ENCODE measurements around the gene TAF1D.

Gene TAF1D

DNA sequence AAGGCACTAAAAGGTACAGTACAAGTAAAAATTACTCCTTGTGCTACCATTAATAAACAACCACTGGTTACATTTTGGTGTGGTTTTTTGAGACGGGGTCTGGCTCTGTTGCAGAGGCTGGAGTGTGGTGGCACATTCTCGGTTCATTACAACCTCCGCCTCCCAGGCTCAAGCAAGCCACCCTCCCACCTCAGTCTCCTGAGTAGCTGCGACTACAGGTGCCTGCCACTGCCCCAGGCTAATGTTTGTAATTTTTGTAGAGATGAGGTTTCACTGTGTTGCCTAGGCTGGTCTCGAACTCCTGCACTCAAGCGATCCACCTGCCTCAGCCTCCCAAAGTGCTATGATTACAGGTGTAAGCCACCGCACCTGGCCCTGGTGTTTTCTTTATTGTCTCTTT, 20.8 kb downstream of the TAF1D start:
- no peak for DNase-seq (ENCODE audit: low spot score)

DNA sequence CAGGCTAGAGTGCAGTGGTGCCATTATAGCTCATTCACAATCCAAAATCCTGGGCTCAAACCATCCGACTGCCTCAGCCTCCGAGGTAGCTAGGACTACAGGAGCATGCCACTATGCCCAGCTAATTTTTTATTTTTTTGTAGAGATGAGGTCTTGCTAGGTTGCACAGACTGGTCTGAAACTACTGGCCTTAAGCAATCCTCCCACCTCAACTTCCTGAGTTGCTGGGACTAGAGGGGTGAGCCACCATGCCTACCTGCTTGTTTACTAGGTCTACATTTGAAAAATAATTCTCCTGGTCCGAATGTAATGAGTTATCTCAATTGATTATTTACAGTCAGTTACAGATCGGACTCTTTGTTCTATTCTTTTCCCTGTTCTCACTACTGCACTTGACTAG, 22.0 kb downstream of the TAF1D start:
- DNase-seq (ENCODE audit: low spot score) = no peak

DNA sequence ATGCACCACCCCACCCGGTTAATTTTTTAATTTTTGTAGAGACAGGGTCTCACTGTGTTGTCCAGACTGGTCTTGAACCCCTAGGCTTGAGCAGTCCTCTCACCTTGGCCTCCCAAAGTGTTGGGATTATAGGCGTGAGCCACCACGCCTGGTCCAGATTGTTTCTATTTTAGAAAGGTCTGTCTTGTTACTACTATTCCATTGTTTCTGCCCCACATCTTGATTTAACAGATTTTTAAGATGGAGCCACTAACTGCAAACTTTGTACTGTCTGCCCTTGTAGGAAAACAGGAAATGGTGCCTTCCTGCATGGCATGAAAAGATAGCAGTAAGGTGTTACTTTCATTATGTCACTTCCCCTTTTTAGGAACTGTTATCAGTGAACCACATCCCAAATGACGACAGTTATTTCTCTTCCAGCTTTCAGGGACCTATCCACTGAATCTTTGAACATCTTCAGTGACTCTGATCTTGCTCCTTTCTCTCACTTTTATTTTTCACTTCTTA, 23.2 kb downstream of the TAF1D start:
- no peak for DNase-seq (ENCODE audit: low spot score)

DNA sequence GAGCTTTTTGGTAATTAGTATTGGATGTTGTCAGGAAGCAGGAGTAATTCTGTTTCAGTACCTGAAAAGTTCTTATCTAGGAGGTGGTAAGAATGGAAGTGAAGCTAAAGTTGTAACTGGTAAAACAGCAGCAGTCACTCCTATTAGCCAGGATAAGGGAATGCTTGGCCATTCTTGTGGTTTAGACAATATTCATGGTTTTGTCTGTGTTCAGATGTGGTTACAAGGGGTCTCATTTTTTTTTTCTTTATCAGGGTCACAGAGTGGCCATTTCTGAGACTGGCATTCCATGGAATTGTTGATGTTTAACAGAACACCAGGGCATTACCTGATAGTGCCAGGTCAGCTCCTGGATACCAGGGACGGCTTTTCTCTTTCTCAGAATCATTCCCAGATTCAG, 23.8 kb downstream of the TAF1D start:
- no peak for DNase-seq (ENCODE audit: low spot score)

DNA sequence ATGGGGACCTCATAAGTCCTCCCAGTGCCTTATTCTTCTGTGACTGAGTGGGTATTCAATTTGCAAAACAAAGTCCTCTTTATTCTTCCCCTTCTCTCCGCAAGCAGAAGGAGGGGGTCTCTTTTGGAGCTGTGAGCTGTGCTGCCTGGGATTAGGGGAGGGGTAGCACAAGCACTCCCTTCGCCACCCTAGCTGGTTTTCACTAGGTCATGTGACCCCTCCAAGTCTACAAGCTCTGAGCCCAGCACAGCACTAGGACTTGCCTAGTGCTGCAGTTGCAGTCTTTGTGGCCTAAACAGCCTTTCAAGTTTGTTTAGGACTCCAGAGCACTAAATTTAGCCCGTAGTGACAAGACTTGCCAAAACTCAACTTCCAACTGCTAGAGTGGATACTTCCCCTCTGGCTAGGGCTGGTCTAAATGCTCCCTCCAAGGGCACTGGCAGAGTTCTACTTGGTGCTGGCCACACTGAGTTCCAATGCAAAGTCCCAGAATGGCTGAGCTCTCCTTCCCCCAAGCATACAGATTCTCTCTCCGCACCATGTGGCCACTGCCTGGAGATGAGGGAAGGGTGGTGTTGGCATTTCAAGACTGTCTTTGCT, 25.4 kb downstream of the TAF1D start:
- no peak for DNase-seq (ENCODE audit: low spot score)

DNA sequence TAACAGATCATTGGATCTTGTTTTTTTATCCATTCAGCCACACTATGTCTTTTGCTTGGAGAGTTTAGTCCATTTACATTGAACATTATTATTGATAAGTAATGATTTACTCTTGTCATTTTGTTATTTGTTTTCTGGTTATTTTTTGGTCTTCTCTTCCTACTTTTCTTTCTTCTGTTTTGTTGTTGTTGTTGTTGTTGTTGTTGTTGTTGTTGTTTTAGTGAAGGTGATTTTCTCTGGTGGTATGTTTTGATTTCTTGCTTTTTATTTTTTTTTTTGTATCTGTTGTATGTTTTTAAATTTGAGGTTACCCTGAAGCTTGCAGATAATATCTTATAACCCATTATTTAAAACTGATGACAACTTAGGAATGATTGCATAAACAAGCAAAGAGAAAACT, 28.6 kb downstream of the TAF1D start:
- DNase-seq (ENCODE audit: low spot score) = no peak

DNA sequence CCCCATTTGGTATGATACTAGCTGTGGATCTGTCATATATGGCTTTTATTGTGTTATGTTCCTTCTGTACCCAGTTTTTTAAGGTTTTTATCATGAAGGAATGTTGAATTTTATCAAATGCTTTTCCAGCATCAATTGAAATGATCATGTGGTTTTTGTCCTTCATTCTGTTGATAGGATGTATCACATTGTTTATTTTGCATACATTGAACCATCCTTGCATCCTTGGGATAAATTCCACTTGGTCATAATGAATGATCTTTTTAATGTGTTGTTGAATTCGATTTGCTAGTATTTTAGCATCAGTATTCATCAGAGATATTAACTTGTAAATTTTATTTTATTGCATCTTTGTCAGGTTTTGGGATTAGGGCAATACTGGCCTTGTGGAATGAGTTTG, 31.1 kb downstream of the TAF1D start:
- DNase-seq (ENCODE audit: low spot score) = no peak

DNA sequence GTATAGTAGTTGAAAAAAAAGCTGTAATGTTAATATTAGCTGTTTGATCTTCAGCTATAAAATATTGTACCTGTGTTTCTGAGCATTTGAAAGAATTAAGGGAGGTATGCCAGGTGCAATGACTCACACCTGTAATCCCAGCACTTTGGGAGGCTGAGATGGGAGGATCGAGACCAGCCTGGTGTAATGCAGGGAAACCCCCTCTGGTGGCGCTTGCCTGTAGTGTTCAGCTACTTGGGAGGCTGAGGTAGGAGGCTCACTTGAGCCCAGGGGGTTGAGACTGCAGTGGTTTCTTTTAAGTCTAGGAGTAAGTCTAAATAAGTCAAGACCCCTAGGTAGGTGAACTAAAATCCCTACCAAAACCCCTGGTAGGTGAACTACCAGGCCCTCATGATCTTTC, 37.1 kb downstream of the TAF1D start:
- no peak for DNase-seq (ENCODE audit: low spot score)

DNA sequence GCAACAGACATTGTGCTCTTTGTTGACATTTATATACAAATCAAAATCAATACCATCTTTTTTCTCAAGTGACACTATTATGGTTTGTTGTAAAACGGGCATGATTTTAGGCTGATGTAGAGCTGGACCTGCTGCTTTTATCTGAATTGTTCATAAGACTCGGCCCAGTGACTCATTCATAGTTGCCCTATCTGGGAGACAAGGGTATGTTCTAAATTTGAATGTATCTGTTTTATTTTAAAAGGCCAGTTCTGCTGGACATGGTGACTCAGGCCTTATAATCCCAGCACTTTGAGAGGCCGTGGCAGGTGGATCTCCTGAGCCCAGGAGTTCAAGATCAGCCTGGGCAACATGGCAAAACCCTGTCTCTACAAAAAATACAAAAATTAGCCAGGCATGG, 40.5 kb downstream of the TAF1D start:
- no peak for DNase-seq (ENCODE audit: low spot score)

DNA sequence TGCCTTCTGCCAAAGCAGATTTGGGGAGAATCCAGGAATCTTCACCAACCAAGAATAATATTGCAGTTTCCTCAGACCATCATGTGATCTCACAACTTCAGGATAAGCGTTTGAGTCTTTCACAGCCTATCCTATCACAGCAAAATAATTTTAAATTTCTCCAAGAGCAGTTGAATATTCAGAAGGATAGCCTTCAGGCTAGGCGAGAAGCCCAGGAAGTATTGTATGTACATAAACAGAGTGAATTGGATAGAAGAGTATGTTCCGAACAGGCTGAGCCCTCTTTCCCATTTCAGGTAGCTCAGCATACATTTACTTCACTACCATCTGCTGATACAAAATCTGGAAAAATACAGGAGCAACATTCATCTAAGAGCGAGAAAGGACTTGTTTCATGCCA, 43.7 kb downstream of the TAF1D start:
- DNase-seq (ENCODE audit: low spot score) = no peak

DNA sequence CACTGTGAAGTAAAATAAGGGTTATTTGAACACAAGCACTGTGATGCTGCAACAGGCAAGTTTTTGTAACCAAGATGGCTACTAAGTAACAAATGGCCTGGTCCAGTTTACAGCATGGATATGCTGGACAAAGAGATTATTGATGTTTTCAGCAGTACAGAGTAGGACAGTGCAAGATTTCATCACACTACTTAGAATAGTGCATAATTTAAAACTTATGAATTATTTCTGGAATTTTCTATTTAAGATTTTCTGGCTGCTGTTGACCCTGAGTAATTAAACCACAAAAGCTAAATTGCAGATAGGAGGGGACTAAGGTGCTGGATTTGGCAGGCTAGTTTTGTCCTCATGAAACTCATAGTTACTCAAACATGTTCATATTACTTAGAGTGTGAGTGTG, 46.7 kb downstream of the TAF1D start:
- no peak for DNase-seq (ENCODE audit: low spot score)

DNA sequence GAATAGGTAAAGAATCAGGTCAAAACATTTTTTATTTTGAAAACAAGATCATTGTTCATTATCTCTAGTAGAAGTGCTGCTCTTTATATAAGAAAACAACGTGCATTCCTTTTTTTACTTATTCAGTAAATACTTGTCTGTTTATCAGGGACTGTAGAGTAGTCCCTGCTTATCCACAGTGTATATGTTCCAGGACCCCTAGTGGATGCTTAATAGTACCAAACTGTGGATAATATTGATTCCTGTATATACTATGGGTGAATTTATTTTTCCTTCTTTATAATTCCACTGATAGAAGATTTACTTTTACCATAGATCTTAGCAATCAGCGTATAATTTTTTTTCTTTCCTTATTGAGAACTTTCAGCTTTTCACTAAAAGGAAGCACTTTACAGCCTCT, 47.2 kb downstream of the TAF1D start:
- DNase-seq (ENCODE audit: low spot score) = no peak

DNA sequence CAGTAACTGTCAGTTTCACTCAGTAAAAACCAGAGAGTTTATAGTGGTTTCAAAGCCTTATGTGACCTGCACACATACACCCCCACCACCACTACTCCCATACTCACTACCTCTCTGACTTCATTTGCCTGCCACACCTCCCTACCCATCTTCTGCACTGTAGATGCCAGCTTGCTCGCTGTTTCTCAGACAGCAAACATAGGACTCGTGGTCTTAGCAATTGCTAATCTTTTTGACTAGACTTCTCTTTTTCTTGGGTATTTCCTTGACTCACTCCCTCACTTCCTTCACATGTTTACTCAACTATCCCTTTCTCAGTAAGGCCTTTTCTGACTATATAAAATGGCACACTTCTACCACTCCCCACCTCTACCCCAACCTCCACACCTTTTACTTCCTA, 52.1 kb downstream of the TAF1D start:
- no peak for DNase-seq (ENCODE audit: low spot score)

DNA sequence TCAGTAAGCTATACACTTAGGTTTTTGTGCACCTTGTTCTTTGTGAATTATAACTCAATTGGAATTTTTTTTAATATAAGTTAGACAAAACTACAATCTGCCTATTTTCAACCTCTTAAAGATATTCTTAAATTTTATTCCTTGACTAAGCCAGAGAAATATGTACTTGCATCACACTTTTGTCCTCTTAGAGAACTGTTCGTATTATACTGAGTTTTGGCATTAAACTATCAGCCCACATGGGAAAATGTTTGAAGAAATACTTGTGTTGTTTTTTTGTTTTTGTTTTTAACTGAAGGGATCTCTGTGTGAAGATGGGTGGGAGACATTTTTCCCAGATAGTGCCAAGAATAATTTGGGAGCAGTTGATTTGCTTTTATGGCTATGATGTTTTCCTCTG, 54.5 kb downstream of the TAF1D start:
- DNase-seq (ENCODE audit: low spot score) = no peak

DNA sequence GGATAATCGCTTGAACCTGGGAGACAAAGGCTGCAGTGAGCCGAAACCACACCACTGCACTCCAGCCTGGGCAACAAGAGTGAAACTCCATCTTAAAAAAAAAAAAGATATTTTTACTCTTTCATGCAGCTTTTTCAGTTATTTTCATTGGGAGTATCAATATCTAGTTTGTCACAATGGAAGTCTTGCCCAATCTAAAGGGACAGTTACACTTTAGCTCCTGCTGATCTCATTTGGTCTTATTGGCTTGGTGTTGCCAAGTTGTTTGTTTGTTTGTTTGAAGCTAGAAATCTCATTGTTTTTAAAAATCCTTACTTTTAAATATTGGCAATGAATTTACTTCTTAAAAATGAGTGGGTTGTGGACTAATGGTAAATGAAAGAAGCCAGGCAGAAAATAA, 55.1 kb downstream of the TAF1D start:
- no peak for DNase-seq (ENCODE audit: low spot score)
